Tibial nerve (tissue), 4 donors: Measurements from ENCODE around the gene KCTD14. TPM values are rescaled to one million over a fixed set of nuclear protein-coding genes. Genes with fewer than 3 reads are reported as not detected.
"Not testable (repeated sequence)": the region's sequence is repeated elsewhere in the genome, so short reads cannot be mapped to it uniquely, and the experiment has no call there.

Experiments
- DNase-seq, 2 donors: peaks; one replicate each; pipeline ENCODE4 v3.0.0-alpha.2; 2019; ENCODE audit warnings: low spot score in 2 of 2
- H3K27ac ChIP-seq, 4 donors: fragments of 200-600 bp; sonication (generic) in 3 of 4; one replicate each; pipeline ENCODE4 v1.5.1; 2017 to 2019; ENCODE audit warnings: mild to moderate bottlenecking in 1 of 4
- H3K27me3 ChIP-seq, 2 donors: fragments of 200-600 bp; sonication (generic) in 1 of 2; one replicate each; pipeline versions ENCODE4 v1.5.1 to v1.6.0; 2017 to 2019
- H3K36me3 ChIP-seq, 3 donors: fragments of 200-600 bp; sonication (generic); one replicate each; pipeline ENCODE4 v1.5.1; 2018 to 2019
- H3K4me1 ChIP-seq, 4 donors: fragments of 200-600 bp; sonication (generic) in 3 of 4; one replicate each; pipeline ENCODE4 v1.5.1; 2017 to 2019
- H3K4me3 ChIP-seq, 4 donors: fragments of 200-600 bp; sonication (generic) in 3 of 4; one replicate each; pipeline ENCODE4 v1.5.1; 2017 to 2019; ENCODE audit warnings: mild to moderate bottlenecking in 1 of 4, moderate library complexity in 1 of 4
- H3K9me3 ChIP-seq, 4 donors: fragments of 200-600 bp; sonication (generic) in 3 of 4; one replicate each; pipeline ENCODE4 v1.5.1; 2017 to 2019
- EP300 ChIP-seq, 2 donors: sonication (generic); formaldehyde crosslinking; IDR thresholded peaks; one replicate each; pipeline ENCODE4 v1.6.1; 2017; ENCODE audit warnings: antibody characterized with exemption in 2 of 2, mild to moderate bottlenecking in 1 of 2
- POLR2A ChIP-seq, 2 donors: fragments of 450-650 bp; IDR thresholded peaks; one replicate each; pipeline ENCODE4 v1.6.1; 2017; ENCODE audit warnings: antibody characterized with exemption in 2 of 2, mild to moderate bottlenecking in 2 of 2, moderate library complexity in 2 of 2
- WGBS, 2 donors: methylation state at CpG; one replicate each; pipeline ENCODE4 v1.1.5; 2018; 5-methylcytosine and 5-hydroxymethylcytosine counted together
- total RNA-seq, 4 donors: library from RNA; depleted of rRNA; stranded (reverse); fragments of >200 nt; gene quantifications; one replicate each; pipeline ENCODE4 v1.1.0, GENCODE V29; 2016
- TF ChIP-seq, protein P1 (sequence below), 5 experiments: fragments of 200-600 bp in 3 of 5; fragments of 450-650 bp in 2 of 5; sonication (generic) in 3 of 5; IDR thresholded peaks; one replicate each; pipeline ENCODE4 v1.5.1; 2016 to 2019; ENCODE audit warnings: antibody characterized with exemption in 5 of 5, mild to moderate bottlenecking in 3 of 5, moderate library complexity in 2 of 5

KCTD14 gene
- total RNA-seq, 4 donors from 2014 or later = 2.5 to 6.0 (median 3.4) TPM

- H3K27ac ChIP-seq = peak overlapping the region in 1 of 4 donors; percentile 75
- no peak overlapping the region for H3K4me3 ChIP-seq
- peaks cover 0 to 21% (median 0%) of the 10 kb centered on the region in 4 donors for H3K4me1 ChIP-seq
- DNase-seq = no peak
- no peak for TF ChIP-seq POLR2A (IDR thresholded peaks at IDR 0.05)
- TF ChIP-seq EP300 (IDR thresholded peaks at IDR 0.05) = no peak
- TF ChIP-seq, protein P1, sequence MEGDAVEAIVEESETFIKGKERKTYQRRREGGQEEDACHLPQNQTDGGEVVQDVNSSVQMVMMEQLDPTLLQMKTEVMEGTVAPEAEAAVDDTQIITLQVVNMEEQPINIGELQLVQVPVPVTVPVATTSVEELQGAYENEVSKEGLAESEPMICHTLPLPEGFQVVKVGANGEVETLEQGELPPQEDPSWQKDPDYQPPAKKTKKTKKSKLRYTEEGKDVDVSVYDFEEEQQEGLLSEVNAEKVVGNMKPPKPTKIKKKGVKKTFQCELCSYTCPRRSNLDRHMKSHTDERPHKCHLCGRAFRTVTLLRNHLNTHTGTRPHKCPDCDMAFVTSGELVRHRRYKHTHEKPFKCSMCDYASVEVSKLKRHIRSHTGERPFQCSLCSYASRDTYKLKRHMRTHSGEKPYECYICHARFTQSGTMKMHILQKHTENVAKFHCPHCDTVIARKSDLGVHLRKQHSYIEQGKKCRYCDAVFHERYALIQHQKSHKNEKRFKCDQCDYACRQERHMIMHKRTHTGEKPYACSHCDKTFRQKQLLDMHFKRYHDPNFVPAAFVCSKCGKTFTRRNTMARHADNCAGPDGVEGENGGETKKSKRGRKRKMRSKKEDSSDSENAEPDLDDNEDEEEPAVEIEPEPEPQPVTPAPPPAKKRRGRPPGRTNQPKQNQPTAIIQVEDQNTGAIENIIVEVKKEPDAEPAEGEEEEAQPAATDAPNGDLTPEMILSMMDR (IDR thresholded peaks at IDR 0.05) = no peak
- peaks cover 0 to 17% (median 0%) of the 10 kb centered on the region in 3 donors for H3K36me3 ChIP-seq
- H3K9me3 ChIP-seq = no peaks in the 10 kb centered on the region
- no peaks in the 10 kb centered on the region for H3K27me3 ChIP-seq
- WGBS, 2 donors = 90 to 96% methylated on average over 6 of the region's 6 CpGs
These were observed 1.5 kb downstream of the KCTD14 start for GRCh38 chr11:78021611-78022010.

DNA sequence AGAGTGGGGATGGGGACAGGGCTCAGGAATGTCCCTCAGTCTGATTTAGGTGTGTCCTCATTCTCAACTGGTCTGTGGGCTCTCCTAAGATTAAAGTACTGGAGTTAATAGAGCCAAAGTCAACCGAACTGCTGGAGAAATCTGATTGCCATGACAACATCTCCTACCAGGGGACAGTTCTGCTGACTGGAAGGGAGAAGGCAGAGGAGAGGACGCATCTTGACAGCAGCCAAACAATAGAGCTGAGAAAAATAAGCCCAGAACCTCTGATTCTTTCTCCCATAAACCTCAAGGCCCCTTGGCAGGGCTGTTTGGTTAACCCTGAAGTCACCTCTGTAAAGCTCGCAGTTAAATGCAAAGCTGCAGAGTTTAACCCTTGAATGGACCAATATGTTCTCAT lies 2.8 kb downstream of the KCTD14 start:
- WGBS, 2 donors = 21 to 37% methylated on average over 3 of the region's 3 CpGs
- H3K4me3 ChIP-seq = no peak overlapping the region
- H3K9me3 ChIP-seq = no peaks in the 10 kb centered on the region
- no peak for DNase-seq
- H3K27me3 ChIP-seq = no peaks in the 10 kb centered on the region
- H3K4me1 ChIP-seq = peaks cover 0 to 21% (median 0%) of the 10 kb centered on the region in 4 donors
- peaks cover 0 to 30% (median 0%) of the 10 kb centered on the region in 3 donors for H3K36me3 ChIP-seq
- H3K27ac ChIP-seq = no peak overlapping the region
- TF ChIP-seq, protein P1 (IDR thresholded peaks at IDR 0.05) = no peak
- TF ChIP-seq EP300 (IDR thresholded peaks at IDR 0.05) (no peak), POLR2A (IDR thresholded peaks at IDR 0.05) (no peak)

GRCh38 chr11:78019808-78020207 lies 3.3 kb downstream of the KCTD14 start:
- Histone ChIP-seq H3K27ac (no peak overlapping the region), H3K27me3 (no peaks in the 10 kb centered on the region), H3K4me3 (no peak overlapping the region), H3K4me1 (peaks cover 0 to 21% (median 0%) of the 10 kb centered on the region in 4 donors), H3K9me3 (no peaks in the 10 kb centered on the region), H3K36me3 (peaks cover 0 to 30% (median 0%) of the 10 kb centered on the region in 3 donors)
- WGBS, 2 donors = 47 to 62% methylated on average over 4 of the region's 4 CpGs
- DNase-seq = no peak
- no peak for TF ChIP-seq EP300 (IDR thresholded peaks at IDR 0.05)
- TF ChIP-seq, protein P1 (IDR thresholded peaks at IDR 0.05) = no peak
- TF ChIP-seq POLR2A (IDR thresholded peaks at IDR 0.05) = no peak

GRCh38 chr11:78015878-78016277 lies 7.2 kb downstream of the KCTD14 start:
- peaks cover 0 to 30% (median 0%) of the 10 kb centered on the region in 3 donors for H3K36me3 ChIP-seq
- H3K4me1 ChIP-seq = no peaks in the 10 kb centered on the region
- H3K4me3 ChIP-seq = no peak overlapping the region
- H3K9me3 ChIP-seq = no peaks in the 10 kb centered on the region
- no peak for DNase-seq
- TF ChIP-seq, protein P1 (IDR thresholded peaks at IDR 0.05) = no peak
- TF ChIP-seq POLR2A (IDR thresholded peaks at IDR 0.05) = no peak
- no peak for TF ChIP-seq EP300 (IDR thresholded peaks at IDR 0.05)
- no peak overlapping the region for H3K27ac ChIP-seq
- WGBS, 2 donors = 94 to 100% methylated on average over 1 of the region's 1 CpG
- no peaks in the 10 kb centered on the region for H3K27me3 ChIP-seq

DNA sequence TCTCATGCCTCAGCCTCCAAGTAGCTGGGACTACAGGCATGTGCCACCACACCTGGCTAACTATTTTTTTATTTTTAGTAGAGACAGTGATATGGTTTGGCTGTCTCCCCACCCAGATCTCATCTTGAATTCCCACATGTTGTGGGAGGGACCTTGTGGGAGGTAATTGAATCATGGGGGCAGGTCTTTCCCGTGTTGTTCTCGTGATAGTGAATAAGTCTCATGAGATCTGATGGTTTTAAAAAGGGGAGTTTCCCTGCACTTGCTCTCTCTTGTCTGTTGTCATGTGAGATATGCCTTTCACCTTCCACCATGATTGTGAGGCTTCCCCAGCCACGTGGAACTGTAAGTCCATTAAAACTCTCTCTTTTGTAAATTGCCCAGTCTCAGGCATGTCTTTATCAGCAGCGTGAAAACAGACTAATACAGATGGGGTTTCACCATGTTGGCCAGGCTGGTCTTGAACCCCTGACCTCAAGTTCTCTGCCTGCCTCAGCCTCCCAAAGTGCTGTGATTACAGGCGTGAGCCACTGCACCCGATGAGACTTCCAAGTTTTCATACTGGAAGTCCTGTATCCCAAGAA lies 8.0 kb downstream of the KCTD14 start:
- not testable (repeated sequence) for H3K27ac ChIP-seq, H3K9me3 ChIP-seq, H3K27me3 ChIP-seq, H3K4me3 ChIP-seq, H3K4me1 ChIP-seq, DNase-seq
- H3K36me3 ChIP-seq = peaks cover 0 to 30% (median 0%) of the 10 kb centered on the region in 3 donors
- 69 to 83% methylated on average over 6 of the region's 6 CpGs for WGBS, 2 donors
